HG03159 (cell line): ENCODE measurements around the gene HCCS.

ENCODE experiments used
- ATAC-seq: cut with Tn5 transposase; IDR thresholded peaks from one replicate; pipeline ENCODE4 v1.9.1; 2021; ENCODE audit warnings: mild to moderate bottlenecking, moderate library complexity; ENCODE audit not compliant: unreplicated experiment

The HCCS gene

DNA sequence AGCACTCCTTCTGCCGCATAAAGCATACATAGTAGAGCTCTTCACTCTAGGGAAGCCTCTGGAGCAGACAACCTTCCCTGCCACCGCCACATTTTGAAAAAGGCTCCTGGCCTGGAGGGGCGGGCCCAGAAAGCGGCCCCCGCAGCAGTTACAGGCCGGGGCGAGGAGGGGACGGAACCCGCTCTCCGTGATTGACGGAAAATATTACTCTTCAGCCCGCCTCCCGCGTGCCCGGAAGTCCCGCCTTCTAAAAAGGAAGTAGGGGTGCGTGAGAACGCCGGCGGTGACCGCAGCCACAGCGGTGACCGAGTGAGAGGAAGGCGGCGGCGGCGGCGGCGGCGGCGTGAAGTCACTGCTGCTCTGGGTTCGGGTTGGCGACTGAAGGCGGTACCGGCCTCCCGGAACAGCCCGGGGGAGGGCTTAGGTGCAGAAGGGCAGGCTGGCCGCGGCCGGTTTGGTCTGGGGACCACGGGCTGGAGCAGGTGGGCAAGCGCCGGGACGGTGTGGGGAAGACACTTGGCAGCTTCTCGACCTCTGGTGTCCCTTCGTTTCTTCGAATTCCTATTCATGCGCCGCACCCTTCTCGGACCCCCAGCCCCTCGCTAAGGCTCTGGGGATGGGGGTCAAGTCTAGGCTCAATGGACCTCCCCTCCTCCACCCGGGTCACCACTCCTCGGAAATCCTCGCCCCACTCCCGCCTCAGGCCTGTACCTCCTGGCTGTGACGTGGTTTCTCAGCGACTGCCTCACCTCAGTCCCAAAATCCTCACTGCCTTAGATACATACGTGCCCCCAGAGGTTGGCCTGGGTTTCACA is at the start of gene HCCS:
Gene HCCS (plus strand): TSS at position 296 of the 815 bp plus-strand sequence. CDS start 729 bp downstream, outside the sequence.
- peak; percentile 89 for ATAC-seq

DNA sequence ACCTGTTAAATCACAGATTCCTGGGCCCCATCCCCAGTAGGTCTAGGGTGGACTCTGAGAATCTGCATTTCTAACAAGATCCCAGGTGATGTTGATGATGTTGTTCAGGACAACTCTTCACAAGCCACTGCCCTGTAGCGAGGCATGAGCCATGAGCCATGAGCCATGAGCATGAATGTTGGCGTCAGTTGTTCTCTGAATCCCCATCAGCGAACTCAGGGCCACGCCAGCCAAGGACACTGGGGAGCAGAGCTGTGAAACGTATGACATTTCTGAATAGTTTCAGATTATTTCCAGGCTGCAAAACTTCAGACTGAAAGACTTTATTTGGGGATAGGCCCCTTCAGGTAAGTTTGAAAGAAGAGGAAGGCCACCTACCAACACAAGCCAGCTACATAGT is 46.9 kb upstream of the HCCS start:
- no peak for ATAC-seq

- no peak for ATAC-seq
Measured at GRCh38 chrX:11064851-11065600, 46.1 kb upstream of the HCCS start.

GRCh38 chrX:11066812-11067211 is 44.3 kb upstream of the HCCS start:
- ATAC-seq: no peak

GRCh38 chrX:11073381-11073780 is 37.8 kb upstream of the HCCS start:
- ATAC-seq: no peak

DNA sequence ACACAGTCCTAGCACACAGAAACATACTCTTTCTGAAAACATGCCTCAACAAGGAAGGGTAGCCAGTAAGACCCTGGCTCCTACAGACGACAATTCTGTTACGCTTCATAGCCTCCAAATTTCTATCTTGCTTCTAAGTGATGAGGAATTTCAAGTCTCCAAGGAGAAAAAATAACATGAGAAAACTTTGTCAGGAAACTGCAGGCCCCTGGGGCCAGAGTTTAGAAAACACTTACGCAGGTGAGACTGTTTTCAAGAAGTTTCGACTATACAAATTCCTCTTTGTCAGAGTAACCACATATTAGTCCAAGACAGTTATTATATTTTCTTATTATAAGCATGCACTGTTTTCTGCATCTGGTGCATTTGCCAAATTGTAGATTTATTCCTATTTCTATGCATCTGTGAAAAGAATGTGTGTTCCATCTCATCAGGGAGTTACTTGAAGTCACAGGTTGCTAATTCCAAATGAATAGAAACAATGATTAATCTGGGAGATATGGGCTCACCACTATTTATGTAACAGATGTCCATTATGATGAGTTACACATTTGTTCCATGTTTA is 30.3 kb upstream of the HCCS start:
- ATAC-seq: no peak

- no peak for ATAC-seq
Measured at GRCh38 chrX:11081511-11081910, 29.6 kb upstream of the HCCS start.

- no peak for ATAC-seq
Measured at GRCh38 chrX:11085305-11085704, 25.8 kb upstream of the HCCS start.

DNA sequence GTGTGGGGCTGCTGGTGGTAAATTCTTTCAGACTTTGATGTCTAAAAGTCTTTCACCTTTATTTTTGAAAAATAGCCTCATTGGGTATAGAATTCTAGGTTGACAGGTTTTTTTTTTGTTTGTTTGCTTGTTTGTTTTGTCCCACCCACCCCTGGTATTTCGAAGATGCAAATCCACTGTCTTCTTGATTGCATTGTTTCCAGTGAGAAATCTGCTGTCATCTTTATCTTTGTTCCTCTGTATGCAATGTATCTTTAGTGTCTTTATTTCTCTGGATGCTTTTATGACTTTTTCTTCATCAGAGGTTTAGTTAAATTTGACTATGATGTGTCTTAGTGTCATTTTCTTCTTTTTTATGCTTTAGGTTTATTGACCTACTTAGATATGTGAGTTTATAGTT is 21.3 kb upstream of the HCCS start:
- no peak for ATAC-seq

GRCh38 chrX:11097933-11098332 is 13.2 kb upstream of the HCCS start:
- ATAC-seq: no peak

- no peak for ATAC-seq
Measured at GRCh38 chrX:11099465-11099864, 11.7 kb upstream of the HCCS start.

- ATAC-seq: no peak
Measured at GRCh38 chrX:11100281-11101035, 10.7 kb upstream of the HCCS start.

GRCh38 chrX:11103006-11103405 is 8.1 kb upstream of the HCCS start:
- peak; percentile 50 for ATAC-seq

DNA sequence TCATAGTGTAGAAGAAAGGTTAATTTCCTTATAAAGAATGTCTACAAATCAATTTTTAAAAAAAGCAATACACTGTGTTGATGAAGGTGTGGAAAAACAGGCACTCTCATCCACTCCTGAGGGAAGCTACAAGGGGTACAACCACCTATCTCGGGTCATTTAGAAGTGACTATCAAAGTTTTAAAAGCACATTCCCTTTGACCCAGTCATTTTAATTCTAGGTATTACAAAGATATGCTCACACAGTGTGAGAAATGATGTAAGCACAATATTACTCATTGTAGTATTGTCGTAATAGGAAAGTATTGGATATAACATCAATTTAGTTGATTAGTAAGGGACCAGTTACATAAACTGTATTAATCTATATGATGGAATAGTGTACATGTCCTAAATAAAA is 7.4 kb upstream of the HCCS start:
- ATAC-seq: no peak

GRCh38 chrX:11105080-11105479 is 6.1 kb upstream of the HCCS start:
- ATAC-seq: no peak

DNA sequence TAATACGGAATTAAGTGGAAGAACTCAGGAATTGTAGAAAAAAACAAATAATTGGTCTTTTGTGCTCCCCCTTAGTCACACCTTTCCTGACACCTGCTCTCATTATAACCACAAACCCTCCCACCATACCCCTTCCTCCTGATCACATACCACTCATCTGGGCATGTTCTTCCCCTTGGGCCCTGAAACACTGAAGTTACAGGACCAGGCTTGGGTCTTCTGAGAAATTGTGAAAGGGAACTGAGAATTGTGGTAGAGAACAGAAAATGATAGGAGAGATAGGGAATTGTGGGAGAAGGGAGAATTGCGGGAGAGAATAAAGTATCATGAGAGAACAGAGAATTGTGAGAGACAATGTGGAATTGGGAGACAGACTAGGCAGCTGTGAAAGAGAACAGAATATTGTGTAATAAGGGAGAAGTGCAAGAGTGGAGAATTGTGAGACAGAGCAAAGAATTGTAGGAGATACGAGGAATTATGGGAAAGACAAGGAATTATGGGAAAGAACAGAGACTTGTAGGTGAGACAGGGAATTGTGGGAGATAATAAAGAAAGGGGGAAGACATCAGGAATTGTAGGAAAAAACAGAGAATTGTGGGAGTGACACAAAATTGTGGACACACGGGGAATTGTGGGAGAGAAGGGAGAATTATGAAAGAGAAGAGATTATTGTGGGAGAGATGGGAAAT is 2.7 kb upstream of the HCCS start:
- no peak for ATAC-seq

- no peak for ATAC-seq
Measured at GRCh38 chrX:11109968-11110367, 1.2 kb upstream of the HCCS start.

DNA sequence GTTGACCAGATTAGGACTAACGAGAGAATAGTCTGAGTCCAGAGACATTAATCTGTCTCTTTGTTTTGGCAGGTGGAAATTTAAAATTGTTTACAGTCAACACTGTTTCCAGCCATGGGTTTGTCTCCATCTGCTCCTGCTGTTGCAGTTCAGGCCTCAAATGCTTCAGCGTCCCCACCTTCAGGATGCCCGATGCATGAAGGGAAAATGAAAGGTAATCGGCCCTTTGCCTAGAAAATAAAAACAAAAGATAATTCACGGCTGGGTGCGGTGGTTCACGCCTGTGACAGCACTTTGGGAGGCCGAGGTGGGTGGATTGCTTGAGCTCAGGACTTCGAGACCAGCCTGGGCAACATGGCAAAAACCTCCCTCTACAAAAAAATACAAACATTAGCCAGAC is 815 bp downstream of the HCCS start:
- ATAC-seq: no peak

DNA sequence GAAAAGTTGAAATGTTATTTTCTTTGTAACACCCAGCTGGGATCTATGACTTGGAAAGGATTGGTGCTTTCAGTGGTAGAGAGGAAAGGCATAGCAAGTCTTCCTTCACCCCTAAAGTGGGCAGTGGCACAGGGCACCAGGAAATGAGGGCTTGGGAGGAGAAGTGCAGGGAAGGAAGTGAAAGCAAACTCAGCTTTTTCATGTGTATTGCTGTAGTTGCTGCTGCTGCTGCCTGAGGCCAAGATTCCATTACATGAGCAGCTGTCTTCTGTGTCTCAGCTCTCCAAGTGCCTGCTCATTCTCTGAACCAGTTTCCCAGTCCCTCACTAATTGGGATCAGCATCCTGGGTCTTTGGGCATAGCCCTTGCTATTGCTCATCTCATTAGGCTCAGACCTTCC is 2.6 kb downstream of the HCCS start:
- ATAC-seq: no peak

- no peak for ATAC-seq
Measured at GRCh38 chrX:11117745-11118144, 6.6 kb downstream of the HCCS start.
